Endothelial cell of umbilical vein (primary cell): Measurements from ENCODE around the gene PRKAR2B. TPM values are rescaled to one million over a fixed set of nuclear protein-coding genes. Genes with fewer than 3 reads are reported as not detected.

Experiments
- BruUV-seq: library from RNA; stranded (reverse); fragments of 400-500 nt; replicated peaks from 2 replicates; lab custom pipeline; 2021; lab: Mats Ljungman, UMichigan
- CTCF ChIA-PET: fragments of 300-600, 350-600 bp; sonication (Branson Sonifier 250); formaldehyde crosslinking; loops from one replicate; lab custom pipeline; 2021; ENCODE audit warnings: antibody characterized with exemption, inconsistent platforms; lab: Charles Lee
- POLR2A ChIA-PET: fragments of 300-600, 350-600 bp; sonication (Branson Sonifier 250); formaldehyde crosslinking; loops from one replicate; lab custom pipeline; 2021; ENCODE audit warnings: antibody characterized with exemption, inconsistent platforms; lab: Charles Lee
- DNase-seq: peaks from one replicate; pipeline ENCODE4 v3.0.0-alpha.2; 2011; ENCODE audit warnings: low read depth, low spot score
- FAIRE-seq: peaks from 2 replicates; lab custom pipeline; 2011; peaks lifted over from hg19 to GRCh38; lab: Jason Lieb, UNC
- H2AFZ ChIP-seq: 2 replicates; pipeline ENCODE4 v1.6.0; 2012; ENCODE audit warnings: low read depth, low read length, control low read depth, inconsistent platforms
- H3K27ac ChIP-seq: 2 replicates; pipeline ENCODE4 v1.5.1; 2011; ENCODE audit warnings: low read depth, mild to moderate bottlenecking, control low read depth, low read length, moderate library complexity; ENCODE audit not compliant: insufficient read depth
- H3K27me3 ChIP-seq, 2 experiments: 2 replicates each; pipeline versions ENCODE4 v1.6.0 to v1.6.1; 2011; ENCODE audit warnings: low read length in 2 of 2, mixed read lengths in 1 of 2; ENCODE audit not compliant: control insufficient read depth in 2 of 2, insufficient read depth in 2 of 2
- H3K36me3 ChIP-seq, 2 experiments: 2 replicates in 1 of 2; 3 replicates in 1 of 2; pipeline ENCODE4 v1.5.1; 2011; ENCODE audit warnings: low read length in 2 of 2, mild to moderate bottlenecking in 1 of 2, moderate library complexity in 1 of 2; ENCODE audit not compliant: control insufficient read depth in 2 of 2, insufficient read depth in 2 of 2; ENCODE audit errors: extremely low read depth in 1 of 2
- H3K4me1 ChIP-seq: 3 replicates; pipeline ENCODE4 v1.5.1; 2011; ENCODE audit warnings: mild to moderate bottlenecking, low read length; ENCODE audit not compliant: control insufficient read depth, insufficient read depth; ENCODE audit errors: extremely low read depth
- H3K4me2 ChIP-seq: 2 replicates; pipeline ENCODE4 v1.6.1; 2011; ENCODE audit warnings: low read length, control low read depth, mixed read lengths; ENCODE audit not compliant: insufficient read depth
- H3K4me3 ChIP-seq, 3 experiments: fragments of 200-600 bp in 1 of 3; sonication (generic), shearing (Covaris generic) in 1 of 3; replicated peaks in 1 of 3; 2 replicates each; pipeline ENCODE4 v1.5.1; 2011 to 2016; ENCODE audit warnings: control low read depth in 3 of 3, low read length in 3 of 3, mild to moderate bottlenecking in 2 of 3, inconsistent platforms in 1 of 3, low read depth in 1 of 3, moderate library complexity in 1 of 3; ENCODE audit not compliant: insufficient read depth in 1 of 3
- H3K79me2 ChIP-seq: 2 replicates; pipeline ENCODE4 v1.6.0; 2012; ENCODE audit warnings: low read length, inconsistent platforms; ENCODE audit not compliant: control insufficient read depth, insufficient read depth
- H3K9ac ChIP-seq: replicated peaks from 2 replicates; pipeline ENCODE3; 2011; ENCODE audit warnings: low read length, control low read depth; ENCODE audit not compliant: insufficient read depth; ENCODE audit errors: extremely low read depth
- H3K9me1 ChIP-seq: replicated peaks from 3 replicates; pipeline ENCODE4 v1.6.0; 2011; ENCODE audit warnings: mild to moderate bottlenecking, low read length; ENCODE audit not compliant: control insufficient read depth, insufficient read depth; ENCODE audit errors: extremely low read depth
- H3K9me3 ChIP-seq: replicated peaks from 2 replicates; pipeline ENCODE4 v1.5.1; 2012; ENCODE audit warnings: low read length, inconsistent platforms; ENCODE audit not compliant: control insufficient read depth, insufficient read depth
- H4K20me1 ChIP-seq: replicated peaks from 2 replicates; pipeline ENCODE3; 2011; ENCODE audit warnings: mild to moderate bottlenecking, low read length; ENCODE audit not compliant: control insufficient read depth, insufficient read depth; ENCODE audit errors: extremely low read depth
- EZH2 ChIP-seq: IDR thresholded peaks from 2 replicates; pipeline ENCODE4 v1.6.1; 2012; ENCODE audit warnings: borderline replicate concordance, low read depth, mild to moderate bottlenecking, moderate library complexity, low read length, inconsistent platforms; ENCODE audit not compliant: severe bottlenecking
- FOS ChIP-seq: IDR thresholded peaks from 2 replicates; pipeline ENCODE4 v1.6.1; 2011; ENCODE audit warnings: mild to moderate bottlenecking, low read length, moderate library complexity, borderline replicate concordance; ENCODE audit not compliant: insufficient read depth
- GATA2 ChIP-seq: IDR thresholded peaks from 2 replicates; pipeline ENCODE4 v1.7.0; 2011; ENCODE audit warnings: low read depth, mild to moderate bottlenecking, moderate library complexity, mixed read lengths, low read length; ENCODE audit not compliant: insufficient read length, insufficient read depth
- JUN ChIP-seq: IDR thresholded peaks from 2 replicates; pipeline ENCODE4 v1.6.1; 2011; ENCODE audit warnings: borderline replicate concordance, low read depth; ENCODE audit not compliant: insufficient read length, insufficient read depth
- POLR2AphosphoS5 ChIP-seq: IDR thresholded peaks from 2 replicates; pipeline ENCODE4 v1.6.1; 2012; ENCODE audit warnings: low read depth, mild to moderate bottlenecking, control low read depth, low read length, moderate library complexity; ENCODE audit not compliant: insufficient read depth
- dilution Hi-C: fragments of 300-500 bp; cut with MboI; formaldehyde crosslinking; loops from one replicate; pipeline ENCODE4 v1.15.0; 2019; ENCODE audit warnings: low sequenced_read_pairs; ENCODE audit not compliant: extremely low pct_ligation_motif_present
- intact Hi-C: fragments of 100-400 bp; cut with micrococcal nuclease; formaldehyde crosslinking; loops from one replicate; pipeline ENCODE4 v1.10.0; 2022
- polyA plus RNA-seq, 4 experiments: library from polyadenylated mRNA; depleted of rRNA in 3 of 4; stranded (reverse) in 3 of 4; unstranded in 1 of 4; fragments of >200 nt; gene quantifications; 2 replicates each; pipeline versions ENCODE4 v1.2.1 to v1.2.3, GENCODE V29; 2011 to 2012; ENCODE audit warnings: missing spikeins in 1 of 4
- total RNA-seq: library from RNA; stranded (reverse); gene quantifications from 2 replicates; pipeline ENCODE4 v1.2.3, GENCODE V29; 2021

Gene PRKAR2B
- total and polyA plus RNA-seq, 2 donors (not counting 3 experiments of a cell fraction or from before 2014, with no cell fraction given) = 10.7 to 39.8 TPM

DNA sequence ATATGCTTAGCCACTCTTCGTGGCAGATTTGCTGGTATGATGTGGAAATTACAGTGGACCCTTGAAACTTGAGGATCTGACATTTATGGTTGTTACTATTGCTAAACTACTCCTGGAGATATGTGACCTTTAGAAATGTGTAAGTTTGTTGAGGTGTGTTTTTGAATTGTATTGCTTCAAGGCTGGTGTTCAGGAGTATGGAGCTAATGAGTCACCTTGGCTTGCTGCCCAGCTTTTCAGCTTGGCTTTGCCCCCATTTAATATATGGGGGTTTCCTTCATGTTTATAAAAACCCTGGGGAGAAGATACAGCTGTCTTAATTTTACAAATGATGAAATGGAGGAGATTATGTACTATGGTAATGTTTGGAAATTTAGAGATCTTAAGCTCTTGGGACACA is 135.9 kb downstream of the PRKAR2B start:
- Histone ChIP-seq H3K9me1 (no peaks in the 10 kb centered on the region), H3K4me1 (peaks cover 27% of the 10 kb centered on the region), H3K27ac (no peak overlapping the region), H3K36me3 (peaks cover 3 to 5% of the 10 kb centered on the region in 2 experiments), H3K9me3 (no peaks in the 10 kb centered on the region), H3K9ac (no peak overlapping the region), H2AFZ (no peak overlapping the region), H3K27me3 (no peaks in the 10 kb centered on the region), H3K4me3 (no peak overlapping the region), H4K20me1 (peaks cover 3% of the 10 kb centered on the region), H3K79me2 (peaks cover 33% of the 10 kb centered on the region), H3K4me2 (peak overlapping the region; percentile 6)
- intact Hi-C loops = no loop called here
- dilution Hi-C loops = no loop called here
- CTCF ChIA-PET = interaction anchor here (0.9 to 1.7 kb wide), 5 partner anchors 9 to 233 kb away, joined by 5 to 9 read pairs (median 6); partner anchors contain the start of gene HBP1
- FAIRE-seq (peak; percentile 28), DNase-seq (peak; percentile 91)
- no TSS peak for BruUV-seq
- TF ChIP-seq FOS (peak; percentile 67), GATA2 (no peak), JUN (peak; percentile 68)
- POLR2A ChIA-PET = interaction anchor here (1.0 to 1.5 kb wide), 2 partner anchors 10 to 12 kb away, joined by 5 to 7 read pairs; partner anchors contain the start of gene HBP1

- peaks cover 27% of the 10 kb centered on the region for H3K4me1 ChIP-seq
- no peak overlapping the region for H3K4me3 ChIP-seq
- peaks cover 27% of the 10 kb centered on the region for H3K79me2 ChIP-seq
- no peaks in the 10 kb centered on the region for H3K27me3 ChIP-seq
- no peak overlapping the region for H3K9ac ChIP-seq
- intact Hi-C loops (no loop called here), dilution Hi-C loops (no loop called here)
- H3K9me3 ChIP-seq = no peaks in the 10 kb centered on the region
- no peak overlapping the region for H2AFZ ChIP-seq
- H3K4me2 ChIP-seq = no peak overlapping the region
- ChIA-PET POLR2A (interaction anchor here (1.5 kb wide), 1 partner anchor 11 kb away, joined by 5 read pairs; no protein-coding TSS in a partner anchor), CTCF (interaction anchor here (1.1 to 1.7 kb wide), 5 partner anchors 8 to 32 kb away, joined by 5 to 9 read pairs (median 6); partner anchors contain the start of gene HBP1)
- peaks cover 3 to 9% of the 10 kb centered on the region in 2 experiments for H3K36me3 ChIP-seq
- no peak for FAIRE-seq
- H3K27ac ChIP-seq = no peak overlapping the region
- no peaks in the 10 kb centered on the region for H3K9me1 ChIP-seq
- TF ChIP-seq POLR2AphosphoS5 (no peak), EZH2 (no peak)
- no peak for DNase-seq
- H4K20me1 ChIP-seq = peaks cover 3% of the 10 kb centered on the region
- BruUV-seq = no TSS peak
These were observed 136.7 kb downstream of the PRKAR2B start for GRCh38 chr7:107181172-107181571.
